ENCODE measurements around the gene KBTBD13.
"Not testable (repeated sequence)": the region's sequence is repeated elsewhere in the genome, so short reads cannot be mapped to it uniquely, and the experiment has no call there.

The KBTBD13 gene

GRCh38 chr15:65085207-65085753 lies 8.7 kb downstream of the KBTBD13 start:
- DNase-seq: no peak
- in situ Hi-C loops (cut with MboI; ENCODE audit: low pct_unique_long_range_greater_than_20kb, low sequenced_read_pairs): no loop called here

GRCh38 chr15:65085990-65086679 lies 9.6 kb downstream of the KBTBD13 start:
- peak; percentile 57 for DNase-seq
- in situ Hi-C loops (cut with MboI; ENCODE audit: low pct_unique_long_range_greater_than_20kb, low sequenced_read_pairs): no loop called here

- DNase-seq: peak; percentile 36
- in situ Hi-C loops (cut with MboI; ENCODE audit: low pct_unique_long_range_greater_than_20kb, low sequenced_read_pairs): no loop called here
Observed at GRCh38 chr15:65086680-65087111, 10.2 kb downstream of the KBTBD13 start.

- DNase-seq: no peak
- in situ Hi-C loops (cut with MboI; ENCODE audit: low pct_unique_long_range_greater_than_20kb, low sequenced_read_pairs): no loop called here
Observed at GRCh38 chr15:65087411-65087810, 10.9 kb downstream of the KBTBD13 start.

- in situ Hi-C loops (cut with MboI; ENCODE audit: low pct_unique_long_range_greater_than_20kb, low sequenced_read_pairs): no loop called here
- no peak for DNase-seq
Observed at GRCh38 chr15:65087873-65088642, 11.5 kb downstream of the KBTBD13 start.

GRCh38 chr15:65088643-65089021 lies 12.1 kb downstream of the KBTBD13 start:
- DNase-seq: no peak
- in situ Hi-C loops (cut with MboI; ENCODE audit: low pct_unique_long_range_greater_than_20kb, low sequenced_read_pairs): no loop called here

GRCh38 chr15:65089206-65089824 lies 12.8 kb downstream of the KBTBD13 start:
- in situ Hi-C loops (cut with MboI; ENCODE audit: low pct_unique_long_range_greater_than_20kb, low sequenced_read_pairs): no loop called here
- DNase-seq: no peak

GRCh38 chr15:65091946-65092770 lies 15.6 kb downstream of the KBTBD13 start:
- in situ Hi-C loops (cut with MboI; ENCODE audit: low pct_unique_long_range_greater_than_20kb, low sequenced_read_pairs): no loop called here
- no peak for DNase-seq

GRCh38 chr15:65092911-65093792 lies 16.6 kb downstream of the KBTBD13 start:
- DNase-seq: no peak
- in situ Hi-C loops (cut with MboI; ENCODE audit: low pct_unique_long_range_greater_than_20kb, low sequenced_read_pairs): no loop called here

- in situ Hi-C loops (cut with MboI; ENCODE audit: low pct_unique_long_range_greater_than_20kb, low sequenced_read_pairs); DNase-seq: not testable (repeated sequence)
Observed at GRCh38 chr15:65093793-65094170, 17.2 kb downstream of the KBTBD13 start.

GRCh38 chr15:65094294-65094995 lies 17.9 kb downstream of the KBTBD13 start:
- in situ Hi-C loops (cut with MboI; ENCODE audit: low pct_unique_long_range_greater_than_20kb, low sequenced_read_pairs): no loop called here
- DNase-seq: no peak

- in situ Hi-C loops (cut with MboI; ENCODE audit: low pct_unique_long_range_greater_than_20kb, low sequenced_read_pairs): no loop called here
- DNase-seq: no peak
Observed at GRCh38 chr15:65095011-65095746, 18.6 kb downstream of the KBTBD13 start.

GRCh38 chr15:65095747-65096104 lies 19.2 kb downstream of the KBTBD13 start:
- in situ Hi-C loops (cut with MboI; ENCODE audit: low pct_unique_long_range_greater_than_20kb, low sequenced_read_pairs): no loop called here
- DNase-seq: no peak

- in situ Hi-C loops (cut with MboI; ENCODE audit: low pct_unique_long_range_greater_than_20kb, low sequenced_read_pairs): no loop called here
- DNase-seq: no peak
Observed at GRCh38 chr15:65096481-65097385, 20.2 kb downstream of the KBTBD13 start.

GRCh38 chr15:65097651-65098263 lies 21.2 kb downstream of the KBTBD13 start:
- no peak for DNase-seq
- in situ Hi-C loops (cut with MboI; ENCODE audit: low pct_unique_long_range_greater_than_20kb, low sequenced_read_pairs): no loop called here

GRCh38 chr15:65099336-65099735 lies 22.8 kb downstream of the KBTBD13 start:
- DNase-seq: no peak
- in situ Hi-C loops (cut with MboI; ENCODE audit: low pct_unique_long_range_greater_than_20kb, low sequenced_read_pairs): no loop called here

All from KBM-7 (cell line).